ENCODE data around the gene RNF217. TPM values are rescaled to one million over a fixed set of nuclear protein-coding genes. Genes with fewer than 3 reads are reported as not detected.

The RNF217 gene
- total RNA-seq, 2 experiments from 2014 or later, result 0.52 to 1.1 TPM

- Mint-ChIP-seq H3K4me3 (no peak overlapping the region), H3K9me3 (peaks cover 10% of the 10 kb centered on the region)
Observed at GRCh38 chr6:125104425-125104824, 142.2 kb downstream of the RNF217 start.

GRCh38 chr6:125107048-125107447, 144.8 kb downstream of the RNF217 start:
- ChIA-PET CTCF (no interaction called here), POLR2A (no interaction called here)
- intact Hi-C loops (cut with micrococcal nuclease), result loop anchor here (2.0 kb wide), 1 partner anchor 236 kb away; no protein-coding TSS in a partner anchor
- Mint-ChIP-seq H3K27ac (no peak overlapping the region), H3K27me3 (no peaks in the 10 kb centered on the region), H3K9me3 (peaks cover 35% of the 10 kb centered on the region), H3K36me3 (peaks cover 11% of the 10 kb centered on the region), H3K4me1 (ENCODE audit: low read depth) (no peaks in the 10 kb centered on the region), H3K4me3 (no peak overlapping the region)
- DNase-seq, result no peak

More at GRCh38 chr6:125104425-125104824, 142.2 kb downstream of the RNF217 start:
- H3K4me1 Mint-ChIP-seq (ENCODE audit: low read depth), result peaks cover 2% of the 10 kb centered on the region
- CTCF ChIA-PET, result no interaction called here
- H3K36me3 Mint-ChIP-seq, result peaks cover 1% of the 10 kb centered on the region
- POLR2A ChIA-PET, result no interaction called here
- intact Hi-C loops (cut with micrococcal nuclease), result no loop called here
- no peak for DNase-seq
- no peak overlapping the region for H3K27ac Mint-ChIP-seq
- no peaks in the 10 kb centered on the region for H3K27me3 Mint-ChIP-seq

GRCh38 chr6:125107896-125108295, 145.7 kb downstream of the RNF217 start:
- H3K4me3 Mint-ChIP-seq, result no peak overlapping the region
- intact Hi-C loops (cut with micrococcal nuclease), result loop anchor here (2.0 kb wide), 1 partner anchor 237 kb away; no protein-coding TSS in a partner anchor
- peaks cover 11% of the 10 kb centered on the region for H3K36me3 Mint-ChIP-seq
- no peaks in the 10 kb centered on the region for H3K27me3 Mint-ChIP-seq
- DNase-seq, result no peak
- ChIA-PET CTCF (no interaction called here), POLR2A (no interaction called here)
- H3K9me3 Mint-ChIP-seq, result peaks cover 41% of the 10 kb centered on the region
- no peaks in the 10 kb centered on the region for H3K4me1 Mint-ChIP-seq (ENCODE audit: low read depth)
- H3K27ac Mint-ChIP-seq, result no peak overlapping the region

GRCh38 chr6:125110056-125110455, 147.8 kb downstream of the RNF217 start:
- Mint-ChIP-seq H3K9me3 (peaks cover 41% of the 10 kb centered on the region), H3K36me3 (peaks cover 11% of the 10 kb centered on the region), H3K4me1 (ENCODE audit: low read depth) (no peaks in the 10 kb centered on the region), H3K4me3 (no peak overlapping the region), H3K27me3 (no peaks in the 10 kb centered on the region), H3K27ac (no peak overlapping the region)
- no peak for DNase-seq
- CTCF ChIA-PET, result no interaction called here
- POLR2A ChIA-PET, result no interaction called here
- intact Hi-C loops (cut with micrococcal nuclease), result loop anchor here (5.0 kb wide), 2 partner anchors 148 to 1308 kb away; partner anchors contain the start of genes NKAIN2 and RNF217

- CTCF ChIA-PET, result no interaction called here
- POLR2A ChIA-PET, result no interaction called here
- Mint-ChIP-seq H3K4me1 (ENCODE audit: low read depth) (no peaks in the 10 kb centered on the region), H3K36me3 (peaks cover 11% of the 10 kb centered on the region), H3K27ac (no peak overlapping the region), H3K9me3 (peaks cover 41% of the 10 kb centered on the region), H3K4me3 (no peak overlapping the region), H3K27me3 (no peaks in the 10 kb centered on the region)
- intact Hi-C loops (cut with micrococcal nuclease), result loop anchor here (5.0 kb wide), 2 partner anchors 149 to 1309 kb away; partner anchors contain the start of genes NKAIN2 and RNF217
- DNase-seq, result no peak
Observed at GRCh38 chr6:125111219-125111983, 149.2 kb downstream of the RNF217 start.

GRCh38 chr6:125112934-125113333, 150.7 kb downstream of the RNF217 start:
- Mint-ChIP-seq H3K4me1 (ENCODE audit: low read depth) (no peaks in the 10 kb centered on the region), H3K36me3 (peaks cover 11% of the 10 kb centered on the region), H3K9me3 (peaks cover 41% of the 10 kb centered on the region), H3K27me3 (no peaks in the 10 kb centered on the region), H3K27ac (no peak overlapping the region), H3K4me3 (no peak overlapping the region)
- no peak for DNase-seq
- POLR2A ChIA-PET, result no interaction called here
- intact Hi-C loops (cut with micrococcal nuclease), result loop anchor here (5.0 kb wide), 2 partner anchors 151 to 1311 kb away; partner anchors contain the start of genes NKAIN2 and RNF217
- CTCF ChIA-PET, result interaction anchor here (0.9 to 3.0 kb wide), 4 partner anchors 23 to 242 kb away, joined by 3 to 12 read pairs (median 4); no protein-coding TSS in a partner anchor

- POLR2A ChIA-PET, result no interaction called here
Observed at GRCh38 chr6:125114248-125114858, 152.1 kb downstream of the RNF217 start.

GRCh38 chr6:125116170-125116569, 153.9 kb downstream of the RNF217 start:
- H3K27ac Mint-ChIP-seq, result no peak overlapping the region
- DNase-seq, result no peak
- no peaks in the 10 kb centered on the region for H3K27me3 Mint-ChIP-seq
- peaks cover 14% of the 10 kb centered on the region for H3K9me3 Mint-ChIP-seq
- H3K4me3 Mint-ChIP-seq, result no peak overlapping the region
- ChIA-PET CTCF (no interaction called here), POLR2A (no interaction called here)
- peaks cover 4% of the 10 kb centered on the region for H3K36me3 Mint-ChIP-seq
- H3K4me1 Mint-ChIP-seq (ENCODE audit: low read depth), result no peaks in the 10 kb centered on the region
- intact Hi-C loops (cut with micrococcal nuclease), result no loop called here

More at GRCh38 chr6:125114248-125114858, 152.1 kb downstream of the RNF217 start:
- CTCF ChIA-PET, result interaction anchor here (0.7 to 3.0 kb wide), 17 partner anchors 8 to 339 kb away, joined by 3 to 12 read pairs (median 3); no protein-coding TSS in a partner anchor
- peaks cover 11% of the 10 kb centered on the region for H3K36me3 Mint-ChIP-seq
- H3K27ac Mint-ChIP-seq, result no peak overlapping the region
- no peak overlapping the region for H3K4me3 Mint-ChIP-seq
- DNase-seq, result peak; percentile 49
- H3K9me3 Mint-ChIP-seq, result peaks cover 32% of the 10 kb centered on the region
- no peaks in the 10 kb centered on the region for H3K4me1 Mint-ChIP-seq (ENCODE audit: low read depth)
- intact Hi-C loops (cut with micrococcal nuclease), result loop anchor here (1.0 to 5.0 kb wide), 3 partner anchors 152 to 1312 kb away; partner anchors contain the start of genes NKAIN2 and RNF217
- no peaks in the 10 kb centered on the region for H3K27me3 Mint-ChIP-seq

GRCh38 chr6:125116710-125117109, 154.5 kb downstream of the RNF217 start:
- intact Hi-C loops (cut with micrococcal nuclease), result no loop called here
- Mint-ChIP-seq H3K4me3 (no peak overlapping the region), H3K9me3 (peaks cover 9% of the 10 kb centered on the region), H3K27me3 (peaks cover 2% of the 10 kb centered on the region), H3K4me1 (ENCODE audit: low read depth) (no peaks in the 10 kb centered on the region), H3K27ac (no peak overlapping the region), H3K36me3 (no peaks in the 10 kb centered on the region)
- POLR2A ChIA-PET, result no interaction called here
- CTCF ChIA-PET, result no interaction called here
- DNase-seq, result no peak

- CTCF ChIA-PET, result no interaction called here
- DNase-seq, result no peak
- H3K4me1 Mint-ChIP-seq (ENCODE audit: low read depth), result no peaks in the 10 kb centered on the region
- H3K27ac Mint-ChIP-seq, result no peak overlapping the region
- intact Hi-C loops (cut with micrococcal nuclease), result no loop called here
- no peak overlapping the region for H3K4me3 Mint-ChIP-seq
- peaks cover 2% of the 10 kb centered on the region for H3K27me3 Mint-ChIP-seq
- no peaks in the 10 kb centered on the region for H3K36me3 Mint-ChIP-seq
- H3K9me3 Mint-ChIP-seq, result no peaks in the 10 kb centered on the region
- POLR2A ChIA-PET, result no interaction called here
Observed at GRCh38 chr6:125117818-125118217, 155.6 kb downstream of the RNF217 start.

- Mint-ChIP-seq H3K9me3 (no peaks in the 10 kb centered on the region), H3K4me1 (ENCODE audit: low read depth) (no peaks in the 10 kb centered on the region), H3K36me3 (no peaks in the 10 kb centered on the region), H3K27me3 (peaks cover 2% of the 10 kb centered on the region), H3K27ac (no peak overlapping the region), H3K4me3 (no peak overlapping the region)
- intact Hi-C loops (cut with micrococcal nuclease), result no loop called here
- DNase-seq, result no peak
- POLR2A ChIA-PET, result no interaction called here
- CTCF ChIA-PET, result interaction anchor here (0.7 kb wide), 1 partner anchor 15 kb away, joined by 3 read pairs; no protein-coding TSS in a partner anchor
Observed at GRCh38 chr6:125120054-125120590, 157.9 kb downstream of the RNF217 start.

GRCh38 chr6:125121894-125122293, 159.7 kb downstream of the RNF217 start:
- CTCF ChIA-PET, result interaction anchor here (0.7 kb wide), 1 partner anchor 8 kb away, joined by 3 read pairs; no protein-coding TSS in a partner anchor
- no peaks in the 10 kb centered on the region for H3K36me3 Mint-ChIP-seq
- POLR2A ChIA-PET, result no interaction called here
- H3K27ac Mint-ChIP-seq, result no peak overlapping the region
- DNase-seq, result no peak
- H3K9me3 Mint-ChIP-seq, result no peaks in the 10 kb centered on the region
- intact Hi-C loops (cut with micrococcal nuclease), result no loop called here
- H3K27me3 Mint-ChIP-seq, result peaks cover 2% of the 10 kb centered on the region
- H3K4me1 Mint-ChIP-seq (ENCODE audit: low read depth), result no peaks in the 10 kb centered on the region
- no peak overlapping the region for H3K4me3 Mint-ChIP-seq

All from activated CD4-positive, alpha-beta memory T cell treated with anti-CD3 and anti-CD28 coated beads for 36 hours (primary cell).